Measurements from ENCODE around the gene BPIFB2.

DNA sequence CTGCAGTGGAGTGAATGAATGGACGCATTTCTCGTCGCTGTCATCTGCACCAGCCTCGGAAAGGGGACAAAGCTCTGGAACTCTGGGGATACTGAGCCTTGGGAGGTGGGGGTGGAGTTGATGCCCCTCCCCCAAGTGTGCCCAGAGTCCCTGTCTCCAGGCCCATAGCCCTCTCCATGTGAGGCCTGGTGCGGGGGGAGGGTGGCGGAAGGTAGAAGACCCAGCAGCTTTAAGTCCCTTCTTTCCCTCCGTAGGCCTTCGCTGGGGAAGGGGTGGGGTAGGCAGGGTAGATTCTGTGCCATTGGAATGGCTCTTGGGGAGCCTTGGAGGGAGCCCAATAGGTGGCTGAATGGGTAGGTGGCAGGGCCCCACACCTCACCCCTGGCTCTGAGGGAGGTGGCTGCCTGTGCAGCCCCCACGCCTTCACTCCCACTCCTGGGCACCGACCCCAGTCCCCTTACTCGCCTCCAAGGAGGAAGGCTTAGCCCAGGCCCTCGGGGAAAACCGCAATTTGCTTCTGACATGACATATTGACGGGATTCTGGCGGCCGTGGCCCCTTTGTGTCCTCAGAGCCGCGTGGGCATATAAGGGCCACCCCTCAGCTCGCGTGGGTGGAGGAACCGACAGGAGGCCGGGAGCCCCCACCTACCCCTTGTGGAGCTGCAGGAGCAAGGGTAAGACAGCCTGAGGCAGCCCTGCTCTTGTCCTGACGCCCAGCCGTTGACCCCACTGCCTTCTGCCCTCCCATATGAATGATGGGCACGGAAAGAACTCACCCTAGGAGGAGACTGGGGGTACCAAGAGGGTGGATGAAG, 46.0 kb downstream of the BPIFB2 start, which contains the start of gene BPIFB3:
- TF ChIP-seq, protein P1, sequence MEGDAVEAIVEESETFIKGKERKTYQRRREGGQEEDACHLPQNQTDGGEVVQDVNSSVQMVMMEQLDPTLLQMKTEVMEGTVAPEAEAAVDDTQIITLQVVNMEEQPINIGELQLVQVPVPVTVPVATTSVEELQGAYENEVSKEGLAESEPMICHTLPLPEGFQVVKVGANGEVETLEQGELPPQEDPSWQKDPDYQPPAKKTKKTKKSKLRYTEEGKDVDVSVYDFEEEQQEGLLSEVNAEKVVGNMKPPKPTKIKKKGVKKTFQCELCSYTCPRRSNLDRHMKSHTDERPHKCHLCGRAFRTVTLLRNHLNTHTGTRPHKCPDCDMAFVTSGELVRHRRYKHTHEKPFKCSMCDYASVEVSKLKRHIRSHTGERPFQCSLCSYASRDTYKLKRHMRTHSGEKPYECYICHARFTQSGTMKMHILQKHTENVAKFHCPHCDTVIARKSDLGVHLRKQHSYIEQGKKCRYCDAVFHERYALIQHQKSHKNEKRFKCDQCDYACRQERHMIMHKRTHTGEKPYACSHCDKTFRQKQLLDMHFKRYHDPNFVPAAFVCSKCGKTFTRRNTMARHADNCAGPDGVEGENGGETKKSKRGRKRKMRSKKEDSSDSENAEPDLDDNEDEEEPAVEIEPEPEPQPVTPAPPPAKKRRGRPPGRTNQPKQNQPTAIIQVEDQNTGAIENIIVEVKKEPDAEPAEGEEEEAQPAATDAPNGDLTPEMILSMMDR (IDR thresholded peaks at IDR 0.05), result no peak
- TF ChIP-seq POLR2A (IDR thresholded peaks at IDR 0.05), result no peak
